AG04449 (cell line): ENCODE data around the gene PRPSAP1.

Experiments used
- CTCF ChIA-PET: fragments of 350-600 bp; formaldehyde crosslinking; extraction: SDS; loops from one replicate; lab custom pipeline; 2021; ENCODE audit warnings: antibody characterized with exemption; lab: Yijun Ruan, JAX
- POLR2A ChIA-PET: fragments of 400-600, 350-600 bp; formaldehyde crosslinking; extraction: SDS; loops from one replicate; lab custom pipeline; 2020; ENCODE audit warnings: antibody characterized with exemption, inconsistent platforms; lab: Yijun Ruan, JAX
- DNase-seq: peaks from one replicate; pipeline ENCODE4 v3.0.0-alpha.2; 2010; ENCODE audit warnings: low read depth, low spot score
- H3K4me3 ChIP-seq: 2 replicates; pipeline ENCODE4 v1.5.1; 2011; ENCODE audit warnings: low read depth, mild to moderate bottlenecking, control low read depth, low read length
- CTCF ChIP-seq: IDR thresholded peaks from one replicate; pipeline ENCODE4 v1.5.1; 2011; ENCODE audit warnings: mild to moderate bottlenecking, moderate library complexity, low read length, control low read depth, inconsistent platforms; ENCODE audit not compliant: insufficient read depth; ENCODE audit errors: missing control alignments

The PRPSAP1 gene

GRCh38 chr17:76384222-76384986 lies 30.7 kb upstream of the PRPSAP1 start, which contains the start of gene SPHK1:
TSS of gene SPHK1 (plus strand) at chr17:76384609. CDS start at chr17:76385645, 1,036 bp downstream.
- ChIA-PET CTCF (interaction anchor here (0.6 to 32.3 kb wide), 23 partner anchors 8 to 479 kb away, joined by 3 to 851 read pairs (median 7); partner anchors contain the start of genes MRPL38, PRPSAP1 and QRICH2), POLR2A (interaction anchor here (0.5 to 6.0 kb wide), 4 partner anchors 11 to 32 kb away, joined by 3 to 47 read pairs (median 21); partner anchors contain the start of gene PRPSAP1)
- no peak for DNase-seq
- TF ChIP-seq CTCF = no peak
- peak within 1 kb of the TSS; percentile 76 for H3K4me3 ChIP-seq

- no peak for DNase-seq
- POLR2A ChIA-PET = interaction anchor here (1.4 to 6.0 kb wide), 3 partner anchors 10 to 31 kb away, joined by 4 to 47 read pairs (median 37); partner anchors contain the start of gene PRPSAP1
- H3K4me3 ChIP-seq = peak overlapping the region; percentile 76
- CTCF ChIA-PET = interaction anchor here (0.6 to 32.3 kb wide), 14 partner anchors 10 to 479 kb away, joined by 3 to 851 read pairs (median 17); partner anchors contain the start of genes MRPL38, PRPSAP1 and QRICH2
- peak; percentile 30 for TF ChIP-seq CTCF
These were observed 30.0 kb upstream of the PRPSAP1 start for GRCh38 chr17:76383546-76384221.

- POLR2A ChIA-PET = interaction anchor here (0.6 to 6.0 kb wide), 4 partner anchors 10 to 352 kb away, joined by 4 to 47 read pairs (median 20); partner anchors contain the start of gene PRPSAP1
- CTCF ChIA-PET = interaction anchor here (0.7 to 32.3 kb wide), 7 partner anchors 17 to 102 kb away, joined by 3 to 851 read pairs (median 74); partner anchors contain the start of genes PRPSAP1, QRICH2 and UBE2O
- H3K4me3 ChIP-seq = peak overlapping the region; percentile 76
- no peak for DNase-seq
- no peak for TF ChIP-seq CTCF
These were observed 29.3 kb upstream of the PRPSAP1 start for GRCh38 chr17:76382803-76383545.

- no peak for TF ChIP-seq CTCF
- no peak for DNase-seq
- peak overlapping the region; percentile 76 for H3K4me3 ChIP-seq
- CTCF ChIA-PET = interaction anchor here (1.8 to 32.3 kb wide), 5 partner anchors 17 to 79 kb away, joined by 5 to 851 read pairs (median 186); partner anchors contain the start of genes PRPSAP1, QRICH2 and UBE2O
- POLR2A ChIA-PET = interaction anchor here (0.6 to 6.0 kb wide), 4 partner anchors 9 to 351 kb away, joined by 4 to 47 read pairs (median 20); partner anchors contain the start of gene PRPSAP1
These were observed 28.7 kb upstream of the PRPSAP1 start for GRCh38 chr17:76382351-76382802.

- CTCF ChIA-PET = interaction anchor here (1.8 to 32.3 kb wide), 5 partner anchors 16 to 79 kb away, joined by 5 to 851 read pairs (median 186); partner anchors contain the start of genes PRPSAP1, QRICH2 and UBE2O
- POLR2A ChIA-PET = interaction anchor here (1.1 to 6.0 kb wide), 4 partner anchors 8 to 29 kb away, joined by 3 to 47 read pairs (median 20); partner anchors contain the start of gene PRPSAP1
- TF ChIP-seq CTCF = no peak
These were observed 28.1 kb upstream of the PRPSAP1 start for GRCh38 chr17:76381633-76382350.

More at GRCh38 chr17:76381633-76382350, 28.1 kb upstream of the PRPSAP1 start:
- DNase-seq = no peak
- H3K4me3 ChIP-seq = peak overlapping the region; percentile 76
